Thyroid gland (tissue), 4 donors: ENCODE data around the gene TFCP2. TPM values are rescaled to one million over a fixed set of nuclear protein-coding genes. Genes with fewer than 3 reads are reported as not detected.

Source experiments
- DNase-seq, 2 donors: peaks; one replicate each; pipeline ENCODE4 v3.0.0-alpha.2; 2019
- H3K27ac ChIP-seq, 3 donors: fragments of 200-600 bp; sonication (generic); 1 replicate in 2 of 3; 2 replicates in 1 of 3; pipeline ENCODE4 v1.5.1; 2016 to 2019; ENCODE audit warnings: mild to moderate bottlenecking in 1 of 3, moderate library complexity in 1 of 3
- H3K27me3 ChIP-seq: fragments of 200-600 bp; sonication (generic); one replicate; pipeline ENCODE4 v1.5.1; 2019
- H3K36me3 ChIP-seq, 2 donors: fragments of 200-600 bp; sonication (generic); one replicate each; pipeline ENCODE4 v1.5.1; 2016 to 2019
- H3K4me1 ChIP-seq, 2 donors: fragments of 200-600 bp; sonication (generic); one replicate each; pipeline ENCODE4 v1.5.1; 2017 to 2019
- H3K4me3 ChIP-seq, 3 donors: fragments of 200-600 bp; sonication (generic); replicated peaks in 1 of 3; 1 replicate in 2 of 3; 2 replicates in 1 of 3; pipeline ENCODE4 v1.5.1; 2016; ENCODE audit warnings: mild to moderate bottlenecking in 1 of 3
- H3K9me3 ChIP-seq: fragments of 200-600 bp; sonication (generic); one replicate; pipeline ENCODE4 v1.5.1; 2017
- CTCF ChIP-seq, 6 experiments: fragments of 200-600 bp in 3 of 6; fragments of 450-650 bp in 3 of 6; sonication (generic) in 3 of 6; IDR thresholded peaks; one replicate each; pipeline ENCODE4 v1.5.1; 2016 to 2019; ENCODE audit warnings: antibody characterized with exemption in 6 of 6, mild to moderate bottlenecking in 2 of 6, inconsistent platforms in 1 of 6, moderate library complexity in 1 of 6
- POLR2A ChIP-seq, 2 donors: fragments of 450-650 bp; IDR thresholded peaks; one replicate each; pipeline ENCODE4 v1.6.1; 2017; ENCODE audit warnings: antibody characterized with exemption in 2 of 2, mild to moderate bottlenecking in 2 of 2, moderate library complexity in 1 of 2
- WGBS, 2 donors: methylation state at CpG; one replicate each; pipeline ENCODE4 v1.1.5; 2017; 5-methylcytosine and 5-hydroxymethylcytosine counted together
- intact Hi-C: fragments of 100-400 bp; cut with DNase I; formaldehyde crosslinking; loops from one replicate; pipeline ENCODE4 v1.15.1; 2023
- total RNA-seq, 4 donors: library from RNA; depleted of rRNA; stranded (reverse); fragments of >200 nt; gene quantifications; one replicate each; pipeline ENCODE4 v1.2.3, GENCODE V29; 2016

Gene TFCP2
- total RNA-seq, 4 donors from 2014 or later = 14.9 to 22.6 (median 21.3) TPM

GRCh38 chr12:51139292-51139844, 33.6 kb downstream of the TFCP2 start:
- no peaks in the 10 kb centered on the region for H3K4me1 ChIP-seq
- WGBS, 2 donors = 65 to 98% methylated on average over 3 of the region's 3 CpGs
- intact Hi-C loops = no loop called here

GRCh38 chr12:51132693-51133092, 40.2 kb downstream of the TFCP2 start:
- no peaks in the 10 kb centered on the region for H3K36me3 ChIP-seq
- TF ChIP-seq POLR2A (IDR thresholded peaks at IDR 0.05) = no peak
- no peak for TF ChIP-seq CTCF (IDR thresholded peaks at IDR 0.05)

More at GRCh38 chr12:51139292-51139844, 33.6 kb downstream of the TFCP2 start:
- Histone ChIP-seq H3K9me3 (no peaks in the 10 kb centered on the region), H3K4me3 (no peak overlapping the region), H3K36me3 (peaks cover 0 to 4% of the 10 kb centered on the region in 2 donors), H3K27me3 (no peaks in the 10 kb centered on the region), H3K27ac (no peak overlapping the region)
- no peak for DNase-seq
- TF ChIP-seq CTCF (IDR thresholded peaks at IDR 0.05) (no peak), POLR2A (IDR thresholded peaks at IDR 0.05) (no peak)

GRCh38 chr12:51131745-51132521, 41.0 kb downstream of the TFCP2 start:
- no peak overlapping the region for H3K4me3 ChIP-seq
- WGBS, 2 donors = 95 to 97% methylated on average over 4 to 5 of the region's 5 CpGs
- H3K4me1 ChIP-seq = no peaks in the 10 kb centered on the region
- TF ChIP-seq POLR2A (IDR thresholded peaks at IDR 0.05) (no peak), CTCF (IDR thresholded peaks at IDR 0.05) (no peak)
- H3K36me3 ChIP-seq = no peaks in the 10 kb centered on the region
- intact Hi-C loops = no loop called here
- H3K27ac ChIP-seq = no peak overlapping the region
- H3K9me3 ChIP-seq = no peaks in the 10 kb centered on the region
- DNase-seq = no peak
- no peaks in the 10 kb centered on the region for H3K27me3 ChIP-seq

More at GRCh38 chr12:51132693-51133092, 40.2 kb downstream of the TFCP2 start:
- Histone ChIP-seq H3K9me3 (no peaks in the 10 kb centered on the region), H3K27ac (no peak overlapping the region), H3K27me3 (no peaks in the 10 kb centered on the region), H3K4me1 (no peaks in the 10 kb centered on the region), H3K4me3 (no peak overlapping the region)
- intact Hi-C loops = no loop called here
- 69 to 85% methylated on average over 5 of the region's 5 CpGs for WGBS, 2 donors
- DNase-seq = no peak

GRCh38 chr12:51128919-51129318, 44.0 kb downstream of the TFCP2 start:
- H3K4me3 ChIP-seq = no peak overlapping the region
- intact Hi-C loops = no loop called here
- H3K9me3 ChIP-seq = no peaks in the 10 kb centered on the region
- WGBS, 2 donors = 71 to 77% methylated on average over 3 of the region's 3 CpGs
- H3K27ac ChIP-seq = no peak overlapping the region
- no peaks in the 10 kb centered on the region for H3K36me3 ChIP-seq
- DNase-seq = no peak
- H3K27me3 ChIP-seq = no peaks in the 10 kb centered on the region
- TF ChIP-seq POLR2A (IDR thresholded peaks at IDR 0.05) = no peak
- no peak for TF ChIP-seq CTCF (IDR thresholded peaks at IDR 0.05)
- no peaks in the 10 kb centered on the region for H3K4me1 ChIP-seq

GRCh38 chr12:51127050-51127729, 45.7 kb downstream of the TFCP2 start:
- no peaks in the 10 kb centered on the region for H3K27me3 ChIP-seq
- no peak overlapping the region for H3K4me3 ChIP-seq
- no peaks in the 10 kb centered on the region for H3K36me3 ChIP-seq
- 91 to 95% methylated on average over 2 of the region's 2 CpGs for WGBS, 2 donors
- no peak overlapping the region for H3K27ac ChIP-seq
- no peaks in the 10 kb centered on the region for H3K9me3 ChIP-seq
- intact Hi-C loops = no loop called here
- TF ChIP-seq CTCF (IDR thresholded peaks at IDR 0.05) (no peak), POLR2A (IDR thresholded peaks at IDR 0.05) (no peak)
- no peaks in the 10 kb centered on the region for H3K4me1 ChIP-seq
- no peak for DNase-seq
